ENCODE measurements around the gene PSPN. TPM values are rescaled to one million over a fixed set of nuclear protein-coding genes. Genes with fewer than 3 reads are reported as not detected.

Gene PSPN
- total and polyA plus RNA-seq, 2 of the 13 experiments (the other 11 are each of a cell fraction or from before 2014, with no cell fraction given) = 0.69 to 1.1 TPM

DNA sequence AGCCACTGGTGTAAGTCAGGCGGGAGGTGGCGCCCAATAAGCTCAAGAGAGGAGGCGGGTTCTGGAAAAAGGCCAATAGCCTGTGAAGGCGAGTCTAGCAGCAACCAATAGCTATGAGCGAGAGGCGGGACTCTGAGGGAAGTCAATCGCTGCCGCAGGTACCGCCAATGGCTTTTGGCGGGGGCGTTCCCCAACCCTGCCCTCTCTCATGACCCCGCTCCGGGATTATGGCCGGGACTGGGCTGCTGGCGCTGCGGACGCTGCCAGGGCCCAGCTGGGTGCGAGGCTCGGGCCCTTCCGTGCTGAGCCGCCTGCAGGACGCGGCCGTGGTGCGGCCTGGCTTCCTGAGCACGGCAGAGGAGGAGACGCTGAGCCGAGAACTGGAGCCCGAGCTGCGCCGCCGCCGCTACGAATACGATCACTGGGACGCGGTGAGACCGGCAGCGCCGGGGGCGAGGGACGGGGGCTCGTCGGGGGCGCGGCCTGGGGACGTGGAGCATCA lies 3.1 kb downstream of the PSPN start, which contains the start of gene ALKBH7 (continued):
- TF ChIP-seq, protein P1, sequence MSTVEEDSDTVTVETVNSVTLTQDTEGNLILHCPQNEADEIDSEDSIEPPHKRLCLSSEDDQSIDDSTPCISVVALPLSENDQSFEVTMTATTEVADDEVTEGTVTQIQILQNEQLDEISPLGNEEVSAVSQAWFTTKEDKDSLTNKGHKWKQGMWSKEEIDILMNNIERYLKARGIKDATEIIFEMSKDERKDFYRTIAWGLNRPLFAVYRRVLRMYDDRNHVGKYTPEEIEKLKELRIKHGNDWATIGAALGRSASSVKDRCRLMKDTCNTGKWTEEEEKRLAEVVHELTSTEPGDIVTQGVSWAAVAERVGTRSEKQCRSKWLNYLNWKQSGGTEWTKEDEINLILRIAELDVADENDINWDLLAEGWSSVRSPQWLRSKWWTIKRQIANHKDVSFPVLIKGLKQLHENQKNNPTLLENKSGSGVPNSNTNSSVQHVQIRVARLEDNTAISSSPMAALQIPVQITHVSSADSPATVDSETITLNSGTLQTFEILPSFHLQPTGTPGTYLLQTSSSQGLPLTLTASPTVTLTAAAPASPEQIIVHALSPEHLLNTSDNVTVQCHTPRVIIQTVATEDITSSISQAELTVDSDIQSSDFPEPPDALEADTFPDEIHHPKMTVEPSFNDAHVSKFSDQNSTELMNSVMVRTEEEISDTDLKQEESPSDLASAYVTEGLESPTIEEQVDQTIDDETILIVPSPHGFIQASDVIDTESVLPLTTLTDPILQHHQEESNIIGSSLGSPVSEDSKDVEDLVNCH (CRISPR knock-in tag; IDR thresholded peaks at IDR 0.05) = no peak
- TF ChIP-seq PAWR (CRISPR knock-in tag; IDR thresholded peaks at IDR 0.05; ENCODE audit: borderline replicate concordance) (no peak), MEF2D (CRISPR knock-in tag; IDR thresholded peaks at IDR 0.05) (0 out of 2 replicates have a peak, but pooled peaks have one; percentile 7), GABPA (IDR thresholded peaks at IDR 0.05; ENCODE audit: low read depth, low read length) (0 out of 2 replicates have a peak, but pooled peaks have one; percentile 24), GABPA (CRISPR knock-in tag; IDR thresholded peaks at IDR 0.05; ENCODE audit: low read depth) (peak; percentile 18; the same call in 1 of the 2 replicates), ZMYM4 (CRISPR knock-in tag; IDR thresholded peaks at IDR 0.05) (peak; percentile 67; the same call in 1 of the 2 replicates), ZNF746 (CRISPR knock-in tag; IDR thresholded peaks at IDR 0.05) (no peak), FOXO1 (CRISPR knock-in tag; IDR thresholded peaks at IDR 0.05) (peak; percentile 38; the same call in 1 of the 2 replicates)
- TF ChIP-seq, protein P2, sequence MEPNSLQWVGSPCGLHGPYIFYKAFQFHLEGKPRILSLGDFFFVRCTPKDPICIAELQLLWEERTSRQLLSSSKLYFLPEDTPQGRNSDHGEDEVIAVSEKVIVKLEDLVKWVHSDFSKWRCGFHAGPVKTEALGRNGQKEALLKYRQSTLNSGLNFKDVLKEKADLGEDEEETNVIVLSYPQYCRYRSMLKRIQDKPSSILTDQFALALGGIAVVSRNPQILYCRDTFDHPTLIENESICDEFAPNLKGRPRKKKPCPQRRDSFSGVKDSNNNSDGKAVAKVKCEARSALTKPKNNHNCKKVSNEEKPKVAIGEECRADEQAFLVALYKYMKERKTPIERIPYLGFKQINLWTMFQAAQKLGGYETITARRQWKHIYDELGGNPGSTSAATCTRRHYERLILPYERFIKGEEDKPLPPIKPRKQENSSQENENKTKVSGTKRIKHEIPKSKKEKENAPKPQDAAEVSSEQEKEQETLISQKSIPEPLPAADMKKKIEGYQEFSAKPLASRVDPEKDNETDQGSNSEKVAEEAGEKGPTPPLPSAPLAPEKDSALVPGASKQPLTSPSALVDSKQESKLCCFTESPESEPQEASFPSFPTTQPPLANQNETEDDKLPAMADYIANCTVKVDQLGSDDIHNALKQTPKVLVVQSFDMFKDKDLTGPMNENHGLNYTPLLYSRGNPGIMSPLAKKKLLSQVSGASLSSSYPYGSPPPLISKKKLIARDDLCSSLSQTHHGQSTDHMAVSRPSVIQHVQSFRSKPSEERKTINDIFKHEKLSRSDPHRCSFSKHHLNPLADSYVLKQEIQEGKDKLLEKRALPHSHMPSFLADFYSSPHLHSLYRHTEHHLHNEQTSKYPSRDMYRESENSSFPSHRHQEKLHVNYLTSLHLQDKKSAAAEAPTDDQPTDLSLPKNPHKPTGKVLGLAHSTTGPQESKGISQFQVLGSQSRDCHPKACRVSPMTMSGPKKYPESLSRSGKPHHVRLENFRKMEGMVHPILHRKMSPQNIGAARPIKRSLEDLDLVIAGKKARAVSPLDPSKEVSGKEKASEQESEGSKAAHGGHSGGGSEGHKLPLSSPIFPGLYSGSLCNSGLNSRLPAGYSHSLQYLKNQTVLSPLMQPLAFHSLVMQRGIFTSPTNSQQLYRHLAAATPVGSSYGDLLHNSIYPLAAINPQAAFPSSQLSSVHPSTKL (CRISPR knock-in tag; IDR thresholded peaks at IDR 0.05) = no peak
- TF ChIP-seq, protein P3, sequence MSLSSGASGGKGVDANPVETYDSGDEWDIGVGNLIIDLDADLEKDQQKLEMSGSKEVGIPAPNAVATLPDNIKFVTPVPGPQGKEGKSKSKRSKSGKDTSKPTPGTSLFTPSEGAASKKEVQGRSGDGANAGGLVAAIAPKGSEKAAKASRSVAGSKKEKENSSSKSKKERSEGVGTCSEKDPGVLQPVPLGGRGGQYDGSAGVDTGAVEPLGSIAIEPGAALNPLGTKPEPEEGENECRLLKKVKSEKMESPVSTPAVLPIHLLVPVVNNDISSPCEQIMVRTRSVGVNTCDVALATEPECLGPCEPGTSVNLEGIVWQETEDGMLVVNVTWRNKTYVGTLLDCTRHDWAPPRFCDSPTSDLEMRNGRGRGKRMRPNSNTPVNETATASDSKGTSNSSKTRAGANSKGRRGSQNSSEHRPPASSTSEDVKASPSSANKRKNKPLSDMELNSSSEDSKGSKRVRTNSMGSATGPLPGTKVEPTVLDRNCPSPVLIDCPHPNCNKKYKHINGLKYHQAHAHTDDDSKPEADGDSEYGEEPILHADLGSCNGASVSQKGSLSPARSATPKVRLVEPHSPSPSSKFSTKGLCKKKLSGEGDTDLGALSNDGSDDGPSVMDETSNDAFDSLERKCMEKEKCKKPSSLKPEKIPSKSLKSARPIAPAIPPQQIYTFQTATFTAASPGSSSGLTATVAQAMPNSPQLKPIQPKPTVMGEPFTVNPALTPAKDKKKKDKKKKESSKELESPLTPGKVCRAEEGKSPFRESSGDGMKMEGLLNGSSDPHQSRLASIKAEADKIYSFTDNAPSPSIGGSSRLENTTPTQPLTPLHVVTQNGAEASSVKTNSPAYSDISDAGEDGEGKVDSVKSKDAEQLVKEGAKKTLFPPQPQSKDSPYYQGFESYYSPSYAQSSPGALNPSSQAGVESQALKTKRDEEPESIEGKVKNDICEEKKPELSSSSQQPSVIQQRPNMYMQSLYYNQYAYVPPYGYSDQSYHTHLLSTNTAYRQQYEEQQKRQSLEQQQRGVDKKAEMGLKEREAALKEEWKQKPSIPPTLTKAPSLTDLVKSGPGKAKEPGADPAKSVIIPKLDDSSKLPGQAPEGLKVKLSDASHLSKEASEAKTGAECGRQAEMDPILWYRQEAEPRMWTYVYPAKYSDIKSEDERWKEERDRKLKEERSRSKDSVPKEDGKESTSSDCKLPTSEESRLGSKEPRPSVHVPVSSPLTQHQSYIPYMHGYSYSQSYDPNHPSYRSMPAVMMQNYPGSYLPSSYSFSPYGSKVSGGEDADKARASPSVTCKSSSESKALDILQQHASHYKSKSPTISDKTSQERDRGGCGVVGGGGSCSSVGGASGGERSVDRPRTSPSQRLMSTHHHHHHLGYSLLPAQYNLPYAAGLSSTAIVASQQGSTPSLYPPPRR (CRISPR knock-in tag; IDR thresholded peaks at IDR 0.05; ENCODE audit: borderline replicate concordance) = no peak
- TF ChIP-seq, protein P4, sequence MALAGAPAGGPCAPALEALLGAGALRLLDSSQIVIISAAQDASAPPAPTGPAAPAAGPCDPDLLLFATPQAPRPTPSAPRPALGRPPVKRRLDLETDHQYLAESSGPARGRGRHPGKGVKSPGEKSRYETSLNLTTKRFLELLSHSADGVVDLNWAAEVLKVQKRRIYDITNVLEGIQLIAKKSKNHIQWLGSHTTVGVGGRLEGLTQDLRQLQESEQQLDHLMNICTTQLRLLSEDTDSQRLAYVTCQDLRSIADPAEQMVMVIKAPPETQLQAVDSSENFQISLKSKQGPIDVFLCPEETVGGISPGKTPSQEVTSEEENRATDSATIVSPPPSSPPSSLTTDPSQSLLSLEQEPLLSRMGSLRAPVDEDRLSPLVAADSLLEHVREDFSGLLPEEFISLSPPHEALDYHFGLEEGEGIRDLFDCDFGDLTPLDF (CRISPR knock-in tag; IDR thresholded peaks at IDR 0.05) = 0 out of 2 replicates have a peak, but pooled peaks have one; percentile 30
- TF ChIP-seq, protein P5, sequence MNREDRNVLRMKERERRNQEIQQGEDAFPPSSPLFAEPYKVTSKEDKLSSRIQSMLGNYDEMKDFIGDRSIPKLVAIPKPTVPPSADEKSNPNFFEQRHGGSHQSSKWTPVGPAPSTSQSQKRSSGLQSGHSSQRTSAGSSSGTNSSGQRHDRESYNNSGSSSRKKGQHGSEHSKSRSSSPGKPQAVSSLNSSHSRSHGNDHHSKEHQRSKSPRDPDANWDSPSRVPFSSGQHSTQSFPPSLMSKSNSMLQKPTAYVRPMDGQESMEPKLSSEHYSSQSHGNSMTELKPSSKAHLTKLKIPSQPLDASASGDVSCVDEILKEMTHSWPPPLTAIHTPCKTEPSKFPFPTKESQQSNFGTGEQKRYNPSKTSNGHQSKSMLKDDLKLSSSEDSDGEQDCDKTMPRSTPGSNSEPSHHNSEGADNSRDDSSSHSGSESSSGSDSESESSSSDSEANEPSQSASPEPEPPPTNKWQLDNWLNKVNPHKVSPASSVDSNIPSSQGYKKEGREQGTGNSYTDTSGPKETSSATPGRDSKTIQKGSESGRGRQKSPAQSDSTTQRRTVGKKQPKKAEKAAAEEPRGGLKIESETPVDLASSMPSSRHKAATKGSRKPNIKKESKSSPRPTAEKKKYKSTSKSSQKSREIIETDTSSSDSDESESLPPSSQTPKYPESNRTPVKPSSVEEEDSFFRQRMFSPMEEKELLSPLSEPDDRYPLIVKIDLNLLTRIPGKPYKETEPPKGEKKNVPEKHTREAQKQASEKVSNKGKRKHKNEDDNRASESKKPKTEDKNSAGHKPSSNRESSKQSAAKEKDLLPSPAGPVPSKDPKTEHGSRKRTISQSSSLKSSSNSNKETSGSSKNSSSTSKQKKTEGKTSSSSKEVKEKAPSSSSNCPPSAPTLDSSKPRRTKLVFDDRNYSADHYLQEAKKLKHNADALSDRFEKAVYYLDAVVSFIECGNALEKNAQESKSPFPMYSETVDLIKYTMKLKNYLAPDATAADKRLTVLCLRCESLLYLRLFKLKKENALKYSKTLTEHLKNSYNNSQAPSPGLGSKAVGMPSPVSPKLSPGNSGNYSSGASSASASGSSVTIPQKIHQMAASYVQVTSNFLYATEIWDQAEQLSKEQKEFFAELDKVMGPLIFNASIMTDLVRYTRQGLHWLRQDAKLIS (CRISPR knock-in tag; IDR thresholded peaks at IDR 0.05) = no peak

Data from HepG2 (cell line).